HepG2 (cell line): ENCODE results near the gene LTA. TPM values are rescaled to one million over a fixed set of nuclear protein-coding genes. Genes with fewer than 3 reads are reported as not detected.

Experiments used
- ATAC-seq: fragments of 200-7000 bp; cut with Tn5 transposase; 3 replicates; pipeline ENCODE4 v1.9.1; 2020; ENCODE audit warnings: mild to moderate bottlenecking, moderate library complexity
- BruUV-seq: library from RNA; stranded (reverse); fragments of 400-500 nt; replicated peaks from 2 replicates; lab custom pipeline; 2021; lab: Mats Ljungman, UMichigan
- CTCF ChIA-PET: fragments of 300-600 bp; formaldehyde crosslinking; extraction: SDS; loops from one replicate; lab custom pipeline; 2021; ENCODE audit warnings: low total read pairs, inconsistent platforms, low intra/inter-chr PET ratio; lab: Yijun Ruan, JAX
- POLR2A ChIA-PET: fragments of 350-600 bp; sonication (Branson Sonifier 250); formaldehyde crosslinking; loops from one replicate; lab custom pipeline; 2020; ENCODE audit warnings: antibody characterized with exemption, inconsistent platforms; lab: Yijun Ruan, JAX
- DNase-seq: peaks from one replicate; pipeline ENCODE4 v3.0.0-alpha.2; 2015; ENCODE audit warnings: low spot score
- FAIRE-seq: peaks from 3 replicates; lab custom pipeline; 2011; peaks lifted over from hg19 to GRCh38; lab: Jason Lieb, UNC
- H2AFZ ChIP-seq: one replicate; pipeline ENCODE4 v1.6.1; 2011; ENCODE audit warnings: low read length, inconsistent platforms
- H3K27ac ChIP-seq: fragments of 300-600 bp; 3 replicates; pipeline ENCODE4 v1.8.0; 2011; ENCODE audit warnings: mixed run types, mild to moderate bottlenecking, mixed read lengths, low read length, inconsistent platforms; ENCODE audit not compliant: insufficient read depth; ENCODE audit errors: extremely low read length
- H3K27me3 ChIP-seq, 2 experiments: fragments of 200-600 bp in 1 of 2; 2 replicates in 1 of 2; 3 replicates in 1 of 2; pipeline versions ENCODE4 v1.6.0 to v1.8.0; 2011; ENCODE audit warnings: low read length in 2 of 2, mild to moderate bottlenecking in 2 of 2, moderate library complexity in 2 of 2, inconsistent platforms in 1 of 2; ENCODE audit not compliant: insufficient read depth in 2 of 2, control insufficient read depth in 1 of 2
- H3K36me3 ChIP-seq, 2 experiments: fragments of 200-600 bp in 1 of 2; replicated peaks in 1 of 2; 2 replicates in 1 of 2; 3 replicates in 1 of 2; pipeline versions ENCODE4 v1.5.1 to v1.8.0; 2011; ENCODE audit warnings: low read length in 2 of 2, inconsistent platforms in 1 of 2; ENCODE audit not compliant: insufficient read depth in 2 of 2, control insufficient read depth in 1 of 2
- H3K4me1 ChIP-seq: 2 replicates; pipeline ENCODE4 v1.5.1; 2012; ENCODE audit warnings: low read length, inconsistent platforms; ENCODE audit not compliant: insufficient read depth
- H3K4me2 ChIP-seq: 2 replicates; pipeline ENCODE4 v1.6.0; 2011; ENCODE audit warnings: low read depth, low read length, inconsistent platforms
- H3K4me3 ChIP-seq, 3 experiments: fragments of 200-600 bp in 1 of 3; sonication (generic), shearing (Covaris generic) in 1 of 3; replicated peaks in 1 of 3; 2 replicates each; pipeline ENCODE4 v1.5.1; 2011 to 2016; ENCODE audit warnings: low read length in 3 of 3, inconsistent platforms in 2 of 3, low read depth in 2 of 3, mild to moderate bottlenecking in 2 of 3, control low read depth in 1 of 3, mixed read lengths in 1 of 3; ENCODE audit not compliant: insufficient read depth in 1 of 3
- H3K79me2 ChIP-seq: one replicate; pipeline ENCODE4 v1.6.1; 2011; ENCODE audit warnings: low read length, inconsistent platforms; ENCODE audit not compliant: insufficient read depth
- H3K9ac ChIP-seq: 2 replicates; pipeline ENCODE4 v1.6.0; 2011; ENCODE audit warnings: mild to moderate bottlenecking, low read depth, low read length, inconsistent platforms; ENCODE audit not compliant: insufficient read depth
- H3K9me3 ChIP-seq: 2 replicates; pipeline ENCODE4 v1.5.1; 2012; ENCODE audit warnings: mild to moderate bottlenecking, low read length
- H4K20me1 ChIP-seq: 2 replicates; pipeline ENCODE4 v1.6.0; 2011; ENCODE audit warnings: inconsistent platforms, mild to moderate bottlenecking, low read length, moderate library complexity; ENCODE audit not compliant: insufficient read depth
- PHF8 ChIP-seq: sonication (generic); formaldehyde crosslinking; IDR thresholded peaks from 2 replicates; pipeline ENCODE4 v1.5.0; 2020; ENCODE audit warnings: missing genetic modification reagents
- YEATS2 ChIP-seq: sonication (generic); formaldehyde crosslinking; IDR thresholded peaks from 2 replicates; pipeline ENCODE4 v1.4.0; 2020; ENCODE audit warnings: missing genetic modification reagents, borderline replicate concordance
- WGBS: methylation state at CpG from one replicate; pipeline ENCODE4 v1.1.6; 2017; ENCODE audit warnings: low lambda C conversion rate; 5-methylcytosine and 5-hydroxymethylcytosine counted together
- in situ Hi-C: cut with HindIII; loops from 2 replicates; pipeline ENCODE4 v1.10.0; 2017; ENCODE audit warnings: low pct_unique_long_range_greater_than_20kb; ENCODE audit not compliant: extremely low pct_ligation_motif_present
- intact Hi-C: fragments of 100-400 bp; cut with micrococcal nuclease; formaldehyde crosslinking; loops from one replicate; pipeline ENCODE4 v1.10.0; 2022; ENCODE audit not compliant: unreplicated experiment
- polyA plus RNA-seq, 8 experiments: library from polyadenylated mRNA; depleted of rRNA in 3 of 8; stranded (reverse) in 7 of 8; unstranded in 1 of 8; fragments of >200 nt; fragmentation: Illumina TruSeq in 4 of 8; extraction: Trizol in 4 of 8; gene quantifications; 2 replicates each; pipeline versions ENCODE4 v1.2.1 to v1.2.3, GENCODE V29; 2011 to 2016; ENCODE audit warnings: low read depth in 4 of 8, missing spikeins in 1 of 8, mixed read lengths in 1 of 8; ENCODE audit not compliant: insufficient read depth in 1 of 8
- total RNA-seq, 5 experiments: library from RNA; depleted of rRNA; stranded (reverse); fragments of >200 nt; fragmentation: Illumina TruSeq; extraction: Trizol; gene quantifications; 2 replicates each; pipeline ENCODE4 v1.2.3, GENCODE V29; 2016; ENCODE audit warnings: low read depth in 1 of 5
- TF ChIP-seq, protein P1 (sequence below): sonication (generic); formaldehyde crosslinking; IDR thresholded peaks from 2 replicates; pipeline ENCODE4 v1.5.0; 2020; ENCODE audit warnings: mild to moderate bottlenecking, missing genetic modification reagents, moderate library complexity
- TF ChIP-seq, protein P2 (sequence below): sonication (generic); formaldehyde crosslinking; IDR thresholded peaks from 2 replicates; pipeline ENCODE4 v1.5.0; 2020; ENCODE audit warnings: mild to moderate bottlenecking, missing genetic modification reagents

The LTA gene
- total and polyA plus RNA-seq, 2 of the 13 experiments (the other 11 are each of a cell fraction or from before 2014, with no cell fraction given): 0.09 TPM; not detected in 1

DNA sequence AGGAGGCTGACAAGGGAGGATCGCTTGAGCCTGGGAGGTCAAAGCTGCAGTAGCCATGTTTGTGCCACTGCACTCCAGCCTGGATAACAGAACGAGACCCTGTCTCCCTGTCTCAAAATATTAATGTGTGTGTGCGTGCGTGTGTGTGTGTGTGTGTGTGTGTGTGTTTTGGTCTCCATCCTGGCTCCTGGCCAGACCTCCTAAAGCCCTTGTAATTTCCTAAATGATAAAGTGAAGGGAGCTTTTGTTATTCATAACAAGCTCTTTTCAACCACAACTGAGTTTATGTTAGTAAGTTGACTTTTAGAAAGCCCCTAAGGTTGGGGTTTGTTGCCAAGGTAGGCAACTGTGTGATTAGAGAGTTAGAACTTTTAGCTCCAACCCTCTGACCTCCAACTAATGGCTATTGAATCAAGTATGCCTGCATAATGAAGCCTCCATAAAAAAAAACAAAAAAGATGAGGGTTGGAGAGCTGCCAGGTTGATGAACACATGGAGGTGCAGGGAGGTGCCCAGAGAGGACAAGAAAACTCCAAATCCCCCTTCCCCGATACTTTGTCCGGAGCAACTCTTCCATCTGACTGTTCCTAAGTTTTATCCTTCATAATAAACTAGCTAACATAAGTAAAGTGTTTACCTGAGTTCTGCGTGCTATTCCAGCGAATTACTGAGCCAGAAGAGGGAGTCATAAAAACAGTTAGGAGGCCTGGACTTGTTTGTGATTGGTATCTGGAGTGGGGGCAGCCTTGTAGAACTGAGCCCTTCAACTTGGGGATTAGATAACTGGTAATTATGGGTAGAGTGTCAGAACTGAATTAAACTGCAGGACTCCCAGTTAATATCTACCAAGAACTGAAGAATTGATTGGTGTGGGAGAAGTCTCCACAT lies 37.7 kb downstream of the LTA start:
- no peak for TF ChIP-seq YEATS2 (CRISPR knock-in tag)
- TF ChIP-seq, protein P1, sequence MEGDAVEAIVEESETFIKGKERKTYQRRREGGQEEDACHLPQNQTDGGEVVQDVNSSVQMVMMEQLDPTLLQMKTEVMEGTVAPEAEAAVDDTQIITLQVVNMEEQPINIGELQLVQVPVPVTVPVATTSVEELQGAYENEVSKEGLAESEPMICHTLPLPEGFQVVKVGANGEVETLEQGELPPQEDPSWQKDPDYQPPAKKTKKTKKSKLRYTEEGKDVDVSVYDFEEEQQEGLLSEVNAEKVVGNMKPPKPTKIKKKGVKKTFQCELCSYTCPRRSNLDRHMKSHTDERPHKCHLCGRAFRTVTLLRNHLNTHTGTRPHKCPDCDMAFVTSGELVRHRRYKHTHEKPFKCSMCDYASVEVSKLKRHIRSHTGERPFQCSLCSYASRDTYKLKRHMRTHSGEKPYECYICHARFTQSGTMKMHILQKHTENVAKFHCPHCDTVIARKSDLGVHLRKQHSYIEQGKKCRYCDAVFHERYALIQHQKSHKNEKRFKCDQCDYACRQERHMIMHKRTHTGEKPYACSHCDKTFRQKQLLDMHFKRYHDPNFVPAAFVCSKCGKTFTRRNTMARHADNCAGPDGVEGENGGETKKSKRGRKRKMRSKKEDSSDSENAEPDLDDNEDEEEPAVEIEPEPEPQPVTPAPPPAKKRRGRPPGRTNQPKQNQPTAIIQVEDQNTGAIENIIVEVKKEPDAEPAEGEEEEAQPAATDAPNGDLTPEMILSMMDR: 0 out of 2 replicates have a peak, but pooled peaks have one; percentile 3
- TF ChIP-seq, protein P2, sequence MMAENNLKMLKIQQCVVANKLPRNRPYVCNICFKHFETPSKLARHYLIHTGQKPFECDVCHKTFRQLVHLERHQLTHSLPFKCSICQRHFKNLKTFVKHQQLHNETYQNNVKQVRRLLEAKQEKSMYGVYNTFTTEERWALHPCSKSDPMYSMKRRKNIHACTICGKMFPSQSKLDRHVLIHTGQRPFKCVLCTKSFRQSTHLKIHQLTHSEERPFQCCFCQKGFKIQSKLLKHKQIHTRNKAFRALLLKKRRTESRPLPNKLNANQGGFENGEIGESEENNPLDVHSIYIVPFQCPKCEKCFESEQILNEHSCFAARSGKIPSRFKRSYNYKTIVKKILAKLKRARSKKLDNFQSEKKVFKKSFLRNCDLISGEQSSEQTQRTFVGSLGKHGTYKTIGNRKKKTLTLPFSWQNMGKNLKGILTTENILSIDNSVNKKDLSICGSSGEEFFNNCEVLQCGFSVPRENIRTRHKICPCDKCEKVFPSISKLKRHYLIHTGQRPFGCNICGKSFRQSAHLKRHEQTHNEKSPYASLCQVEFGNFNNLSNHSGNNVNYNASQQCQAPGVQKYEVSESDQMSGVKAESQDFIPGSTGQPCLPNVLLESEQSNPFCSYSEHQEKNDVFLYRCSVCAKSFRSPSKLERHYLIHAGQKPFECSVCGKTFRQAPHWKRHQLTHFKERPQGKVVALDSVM (CRISPR knock-in tag): peak; percentile 55; the same call in 1 of the 2 replicates
- TF ChIP-seq PHF8 (CRISPR knock-in tag): no peak
- CTCF ChIA-PET: no interaction called here
- Histone ChIP-seq H3K36me3 (no peaks in the 10 kb centered on the region), H3K79me2 (no peaks in the 10 kb centered on the region), H3K4me1 (peaks cover 33% of the 10 kb centered on the region), H3K9me3 (no peaks in the 10 kb centered on the region), H3K27me3 (peaks cover 0 to 2% of the 10 kb centered on the region in 2 experiments; a peak in 2 of 5 replicates), H3K9ac (no peak overlapping the region), H3K4me3 (no peak overlapping the region), H4K20me1 (no peaks in the 10 kb centered on the region), H3K27ac (no peak overlapping the region), H3K4me2 (no peak overlapping the region), H2AFZ (no peak overlapping the region)
- 51% methylated on average over 7 of the region's 8 CpGs for WGBS
- in situ Hi-C loops: no loop called here
- POLR2A ChIA-PET: interaction anchor here (1.0 kb wide), 2 partner anchors 11 to 68 kb away, joined by 4 to 5 read pairs; partner anchors contain the start of gene DDX39B
- intact Hi-C loops: no loop called here
- no peak for FAIRE-seq
- no TSS peak for BruUV-seq
- no peak for DNase-seq
- no peak for ATAC-seq
